GM12872 (cell line): ENCODE measurements around the gene GPC3.

Experiments used
- CTCF ChIP-seq: IDR thresholded peaks from 3 replicates; pipeline ENCODE4 v1.5.1; 2011; ENCODE audit warnings: low read depth, mild to moderate bottlenecking, low read length, moderate library complexity; ENCODE audit not compliant: insufficient read depth

The GPC3 gene

DNA sequence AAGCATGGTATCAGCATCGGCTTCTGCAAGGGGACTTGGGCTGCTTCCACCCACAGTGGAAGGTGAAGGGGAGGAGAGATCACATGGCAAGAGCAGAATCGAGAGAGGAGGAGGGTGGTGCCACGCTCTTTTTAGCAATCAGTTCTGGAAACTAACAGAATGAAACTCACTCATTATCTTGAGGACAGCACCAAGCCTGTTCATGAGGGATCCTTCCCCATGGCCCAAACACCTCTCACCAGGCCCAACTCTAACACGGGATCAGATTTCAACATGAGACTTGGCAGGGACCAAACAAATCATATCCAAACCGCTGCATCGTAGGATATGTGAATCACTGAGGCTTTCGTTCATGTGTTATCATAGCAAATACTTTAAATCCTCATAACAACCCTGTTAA lies 125.5 kb downstream of the GPC3 start:
- no peak for TF ChIP-seq CTCF

GRCh38 chrX:133859336-133859735 lies 126.1 kb downstream of the GPC3 start:
- no peak for TF ChIP-seq CTCF

GRCh38 chrX:133857640-133858269 lies 127.6 kb downstream of the GPC3 start:
- no peak for TF ChIP-seq CTCF

DNA sequence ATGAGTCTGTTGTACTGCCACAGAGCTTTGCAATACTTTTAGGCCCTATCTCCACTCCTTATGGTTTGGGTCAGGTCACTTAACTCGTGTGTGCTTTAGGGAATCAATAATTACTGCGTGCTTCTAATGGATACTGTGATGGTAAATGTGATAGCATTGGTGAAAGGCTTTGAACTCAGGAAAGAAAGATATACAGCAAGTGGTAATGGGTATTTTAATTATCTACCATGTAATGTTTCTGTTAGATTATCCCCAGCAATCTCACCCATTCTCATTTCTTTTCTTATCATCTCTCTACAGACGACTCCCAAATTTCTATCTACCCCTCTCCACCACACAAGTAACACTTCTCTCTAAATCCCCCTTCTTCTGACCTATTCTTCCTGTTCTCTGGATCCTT lies 128.6 kb downstream of the GPC3 start:
- no peak for TF ChIP-seq CTCF

DNA sequence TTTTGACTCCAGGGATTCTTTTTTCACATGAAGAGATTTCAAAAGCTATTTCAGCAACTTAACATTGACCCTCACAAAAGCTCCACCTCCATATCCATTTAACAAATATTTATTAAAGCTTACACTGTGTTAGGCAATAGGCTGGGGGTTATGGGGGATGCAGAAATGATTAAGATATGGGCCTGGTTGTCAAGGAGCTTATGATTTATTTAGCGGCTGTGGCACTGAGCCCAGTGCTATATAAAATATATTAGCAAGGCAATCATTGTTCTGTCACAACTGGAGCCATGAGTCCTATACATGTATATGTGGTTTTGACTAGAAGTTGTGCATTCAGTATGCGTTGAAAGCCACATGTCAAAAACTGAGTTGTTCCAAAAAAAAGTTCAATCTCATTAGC lies 131.1 kb downstream of the GPC3 start:
- TF ChIP-seq CTCF = no peak

GRCh38 chrX:133852837-133853356 lies 132.5 kb downstream of the GPC3 start:
- TF ChIP-seq CTCF = no peak

GRCh38 chrX:133852401-133852800 lies 133.0 kb downstream of the GPC3 start:
- TF ChIP-seq CTCF = no peak
